ENCODE measurements around the gene DAD1. TPM values are rescaled to one million over a fixed set of nuclear protein-coding genes. Genes with fewer than 3 reads are reported as not detected.

The DAD1 gene
- total and polyA plus RNA-seq, 2 of the 8 experiments (the other 6 are each of a cell fraction or from before 2014, with no cell fraction given) = 131 to 440 TPM

- no peak overlapping the region for H3K14ac ChIP-seq (ENCODE audit: insufficient read length)
- no peaks in the 10 kb centered on the region for H3K27me3 ChIP-seq (replicated peaks in 1 of 4; ENCODE audit: control insufficient read depth in 3 of 4, extremely low read depth in 1 of 4, insufficient read depth in 3 of 4, low read length in 3 of 4)
- CTCF ChIA-PET (ENCODE audit: partially characterized antibody) = interaction anchor here (1.2 to 5.2 kb wide), 7 partner anchors 8 to 222 kb away, joined by 3 to 29 read pairs (median 7); partner anchors contain the start of gene DAD1
- no peak overlapping the region for H4K5ac ChIP-seq (ENCODE audit: insufficient read length, low read depth, low read length)
- H3K9me3 ChIP-seq (ENCODE audit: insufficient read depth in 2 of 2, low read depth in 1 of 2, low read length in 1 of 2) = no peaks in the 10 kb centered on the region
- peak overlapping the region; percentile 68 to 99 (median 84) for H3K4me3 ChIP-seq (ENCODE audit: extremely low read depth in 1 of 4, insufficient read depth in 2 of 4, low read depth in 3 of 4, low read length in 4 of 4)
- peak overlapping the region in 3 of 4 experiments; percentile 25 to 82 (median 69); a peak in 5 of 7 replicates for H3K9ac ChIP-seq (replicated peaks in 1 of 4; ENCODE audit: extremely low read depth in 1 of 4, low read depth in 3 of 4, low read length in 3 of 4)
- no peak overlapping the region for H3K23ac ChIP-seq (ENCODE audit: insufficient read length)
- H4K91ac ChIP-seq (replicated peaks; ENCODE audit: insufficient read length, low read length) = no peak overlapping the region
- peaks cover 3 to 17% of the 10 kb centered on the region in 2 experiments for H3K79me2 ChIP-seq (ENCODE audit: control insufficient read depth in 1 of 2, insufficient read depth in 2 of 2, low read length in 2 of 2)
- peak overlapping the region; percentile 67 to 79 for H3K4me2 ChIP-seq (ENCODE audit: insufficient read depth in 1 of 2, low read depth in 2 of 2, low read length in 2 of 2)
- POLR2A ChIA-PET (ENCODE audit: partially characterized antibody) = interaction anchor here (0.5 to 2.7 kb wide), 7 partner anchors 8 to 359 kb away, joined by 3 to 22 read pairs (median 5); partner anchors contain the start of genes DAD1, HAUS4 and OXA1L
- no peak overlapping the region for H4K8ac ChIP-seq (ENCODE audit: extremely low read depth, insufficient read depth, low read length)
- H3K4me1 ChIP-seq (replicated peaks in 1 of 4; ENCODE audit: control insufficient read depth in 3 of 4, insufficient read depth in 4 of 4, low read length in 3 of 4) = peaks cover 2 to 10% (median 6%) of the 10 kb centered on the region in 4 experiments; a peak in 5 of 7 replicates
- no peak overlapping the region; the same call in 1 of the 2 replicates for H3K27ac ChIP-seq (ENCODE audit: low read depth, low read length)
- H3K56ac ChIP-seq (replicated peaks; ENCODE audit: insufficient read length, low read depth, low read length) = no peak overlapping the region
- peak; percentile 31 for TF ChIP-seq KDM4A (IDR thresholded peaks at IDR 0.05; ENCODE audit: low read depth, low read length, severe bottlenecking)
- no peak for TF ChIP-seq BCL11A (IDR thresholded peaks at IDR 0.05; ENCODE audit: low read depth in 2 of 2, low read length in 2 of 2)
- H3K79me1 ChIP-seq (ENCODE audit: low read depth, low read length) = peaks cover 3% of the 10 kb centered on the region; the same call in 1 of the 2 replicates
- peaks cover 4 to 13% (median 12%) of the 10 kb centered on the region in 4 experiments for H3K36me3 ChIP-seq (ENCODE audit: control insufficient read depth in 2 of 4, insufficient read depth in 4 of 4, low read length in 3 of 4)
- peak overlapping the region; percentile 75 for H2BK5ac ChIP-seq (ENCODE audit: low read depth, low read length)
- no peak overlapping the region for H2BK20ac ChIP-seq (ENCODE audit: low read length)
- DNase-seq (ENCODE audit: low read depth in 1 of 2, low spot score in 2 of 2) = no peak
- H2AFZ ChIP-seq (ENCODE audit: low read length) = peak overlapping the region; percentile 98
- 18% methylated on average over 9 of the region's 9 CpGs; no CpG with 5 or more reads in 1 of the 2 experiments for WGBS, 2 experiments (ENCODE audit: extremely low coverage in 1 of 2, insufficient coverage in 1 of 2, insufficient read length in 1 of 2, insufficient replicate concordance in 2 of 2, low coverage in 1 of 2, low lambda C conversion rate in 2 of 2, missing lambda C conversion rate in 1 of 2)
- H2BK15ac ChIP-seq (ENCODE audit: low read length) = 0 out of 2 replicates have a peak overlapping the region, but pooled peaks have one; percentile 54
- H3K23me2 ChIP-seq (ENCODE audit: low read depth, low read length) = peaks cover 4% of the 10 kb centered on the region; the same call in 1 of the 2 replicates
- FAIRE-seq = no peak
- H2BK12ac ChIP-seq (ENCODE audit: low read depth, low read length) = no peak overlapping the region; the same call in 1 of the 2 replicates
- H3K18ac ChIP-seq (ENCODE audit: extremely low read depth, low read length) = no peak overlapping the region
- H2AK5ac ChIP-seq (ENCODE audit: low read depth, low read length) = no peak overlapping the region
- H3K4ac ChIP-seq (replicated peaks; ENCODE audit: insufficient read length, low read depth, low read length) = no peak overlapping the region
- H2BK120ac ChIP-seq (replicated peaks; ENCODE audit: low read depth, low read length) = no peak overlapping the region
- H4K20me1 ChIP-seq (replicated peaks in 1 of 2; ENCODE audit: control insufficient read depth in 1 of 2, insufficient read depth in 2 of 2, low read length in 2 of 2) = peaks cover 0 to 4% of the 10 kb centered on the region in 2 experiments
These were observed 8.7 kb upstream of the DAD1 start for GRCh38 chr14:22597771-22598098.
